Esophagus mucosa (tissue), 1 donor: ENCODE measurements around the gene KRT4. TPM values are rescaled to one million over a fixed set of nuclear protein-coding genes. Genes with fewer than 3 reads are reported as not detected.
A peak's percentile ranks its signal among the peaks of the same experiment; 100 is the strongest.
"Not testable (repeated sequence)": the region's sequence is repeated elsewhere in the genome, so short reads cannot be mapped to it uniquely, and the experiment has no call there.

Experiments used
- ATAC-seq: fragments of 200-7000 bp; cut with Tn5 transposase; one replicate; pipeline ENCODE4 v1.9.1; 2020
- total RNA-seq: library from RNA; stranded (reverse); gene quantifications from one replicate; pipeline ENCODE4 v1.2.4, GENCODE V29; 2023
- donor health status: DM: yes; HTN: yes; CAD: no.

Gene KRT4
- total RNA-seq, 1 donor from 2014 or later = 1,080 TPM

DNA sequence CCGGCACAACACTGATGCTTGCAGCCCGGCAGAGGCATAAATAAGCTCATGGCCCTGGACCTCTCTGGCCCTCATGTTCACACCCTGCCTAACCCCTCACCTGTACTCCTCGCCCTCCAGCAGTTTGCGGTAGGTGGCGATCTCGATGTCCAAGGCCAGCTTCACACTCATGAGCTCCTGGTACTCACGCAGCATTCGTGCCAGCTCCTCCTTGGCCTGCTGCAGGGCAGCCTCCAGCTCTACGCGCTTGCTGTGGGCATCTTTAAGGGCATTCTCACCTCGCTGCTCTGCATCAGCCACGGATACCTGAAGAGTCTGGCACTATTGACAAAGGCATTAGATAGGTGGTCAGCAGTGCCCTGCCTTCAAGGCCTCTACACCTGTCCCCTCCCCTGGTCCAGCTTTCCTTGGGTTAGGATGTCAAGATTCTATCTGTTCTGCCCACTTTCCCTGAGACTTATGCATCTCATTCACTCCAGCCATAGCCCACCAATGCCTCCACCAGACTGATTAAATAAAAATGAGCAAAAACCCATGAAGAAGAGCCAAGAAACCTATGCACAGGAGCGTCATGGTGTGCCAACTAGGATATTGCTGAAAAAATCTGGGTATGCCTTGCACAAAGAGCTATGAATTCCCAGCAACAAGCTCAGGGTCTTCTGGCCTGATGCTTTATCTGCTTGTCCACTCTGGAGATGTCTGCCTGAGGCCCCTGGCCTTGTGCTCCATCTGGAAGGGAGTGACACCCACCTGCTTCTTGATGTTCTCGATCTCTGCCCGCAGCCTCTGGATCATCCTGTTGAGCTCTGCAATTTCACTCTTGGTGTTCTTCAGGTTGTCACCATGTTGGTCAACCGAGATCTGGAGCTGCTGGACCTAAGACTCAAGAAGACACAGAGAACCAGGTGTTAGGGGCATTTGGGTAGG, 6.1 kb downstream of the KRT4 start:
- ATAC-seq = no peak

GRCh38 chr12:52806821-52807543, 6.9 kb downstream of the KRT4 start:
- no peak for ATAC-seq

DNA sequence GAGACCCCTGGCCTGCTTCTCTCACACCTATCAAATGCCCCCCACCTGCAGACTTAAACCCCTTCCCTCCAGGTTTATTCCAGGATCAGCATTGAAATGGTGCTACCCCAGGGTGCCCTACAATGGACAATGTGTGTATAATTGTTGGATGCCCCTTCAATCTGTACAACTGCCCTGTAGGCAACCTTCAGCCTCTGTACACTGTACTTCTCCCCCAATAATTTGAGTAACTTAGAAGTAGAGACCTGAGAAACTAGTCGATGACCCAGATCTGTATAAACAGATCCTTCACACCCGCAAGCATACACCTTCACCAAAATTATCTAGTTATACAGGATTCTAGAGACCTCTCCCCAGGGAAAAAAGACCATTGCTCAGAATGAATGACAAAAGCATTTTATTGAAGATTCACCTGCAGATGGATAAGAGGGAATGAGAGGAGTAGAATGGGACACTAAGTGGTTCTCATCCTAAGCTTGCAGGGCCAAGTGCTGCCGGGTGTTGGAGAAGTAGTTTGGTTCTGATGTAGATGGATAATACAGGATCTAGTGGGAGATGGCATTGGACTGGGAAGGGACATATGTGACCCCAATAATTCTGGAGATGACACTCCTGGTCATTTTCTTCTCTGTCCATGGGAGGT, 7.6 kb downstream of the KRT4 start:
- no peak for ATAC-seq

DNA sequence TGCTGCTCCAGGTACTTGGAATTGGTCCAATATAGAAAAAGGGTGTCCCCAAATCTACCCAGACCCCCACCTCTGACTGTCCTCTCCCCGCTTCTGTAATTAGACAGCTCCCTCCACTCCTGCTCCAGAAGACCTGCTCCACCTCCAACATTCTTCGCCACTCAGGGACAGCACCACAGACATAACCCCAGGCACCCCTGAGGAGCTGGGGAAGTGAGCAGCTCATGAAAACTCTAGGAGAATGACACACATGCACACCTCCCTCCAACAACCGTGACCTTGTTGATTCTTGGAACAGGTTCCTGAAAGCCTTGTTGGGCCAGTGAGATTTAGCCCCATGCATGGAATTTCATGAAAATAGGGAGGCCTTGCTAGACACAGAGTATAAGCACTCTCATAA, 8.2 kb downstream of the KRT4 start:
- ATAC-seq = peak; percentile 60

- peak; percentile 20 for ATAC-seq
Observed at GRCh38 chr12:52805000-52805399, 8.9 kb downstream of the KRT4 start.

DNA sequence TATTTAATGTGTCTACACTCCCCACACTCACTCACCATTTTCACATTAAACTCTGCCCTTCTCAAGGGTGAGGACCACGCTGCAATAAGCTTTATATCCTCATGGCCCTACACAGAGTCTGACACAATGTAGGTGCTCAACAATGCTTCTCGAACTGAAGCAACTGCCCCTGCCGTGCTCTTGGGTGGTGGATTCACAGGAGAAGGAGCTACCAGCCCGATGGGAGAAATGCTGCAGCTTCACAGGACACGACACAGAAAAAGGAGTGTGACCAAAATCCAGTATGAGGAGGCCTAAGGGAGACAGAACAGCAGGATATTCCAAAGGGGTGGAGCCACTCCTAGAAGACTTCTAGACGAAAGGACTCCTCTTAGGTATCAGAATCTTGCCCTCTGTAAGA, 11.5 kb downstream of the KRT4 start:
- no peak for ATAC-seq

- peak; percentile 58 for ATAC-seq
Observed at GRCh38 chr12:52801773-52802172, 12.1 kb downstream of the KRT4 start.

DNA sequence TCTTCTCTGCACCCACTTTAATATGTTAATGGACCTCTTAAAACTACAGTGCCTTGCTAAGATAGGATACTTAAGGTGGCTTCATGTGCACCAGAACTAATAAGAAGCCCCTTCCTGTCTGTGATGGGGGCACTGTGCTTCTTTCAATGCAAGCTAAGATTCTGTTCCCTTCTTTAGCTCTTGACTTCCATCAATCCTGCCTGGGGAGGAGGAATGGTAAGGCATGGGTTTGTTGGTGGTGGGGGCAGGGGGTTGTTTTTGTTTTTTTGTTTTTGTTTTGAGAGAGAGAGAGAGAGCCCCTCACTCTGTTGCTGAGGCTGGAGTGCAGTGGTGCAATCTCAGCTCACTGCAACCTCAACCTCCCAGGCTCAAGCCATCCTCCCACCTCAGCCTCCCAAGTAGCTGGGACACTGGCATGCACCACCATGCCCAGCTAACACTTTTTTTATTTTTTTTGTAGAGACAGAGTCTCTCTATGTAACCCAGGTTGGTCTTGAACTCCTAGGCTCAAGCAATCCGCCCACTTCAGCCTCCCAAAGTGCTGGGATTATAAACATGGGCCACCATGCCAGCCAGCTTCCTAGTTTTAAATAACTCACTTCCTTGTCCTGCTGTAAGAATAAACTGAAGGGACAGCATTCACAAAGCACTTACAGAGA, 13.5 kb downstream of the KRT4 start:
- no peak for ATAC-seq

GRCh38 chr12:52799505-52800211, 14.3 kb downstream of the KRT4 start:
- no peak for ATAC-seq

GRCh38 chr12:52798671-52799504, 15.0 kb downstream of the KRT4 start:
- peak; percentile 69 for ATAC-seq

DNA sequence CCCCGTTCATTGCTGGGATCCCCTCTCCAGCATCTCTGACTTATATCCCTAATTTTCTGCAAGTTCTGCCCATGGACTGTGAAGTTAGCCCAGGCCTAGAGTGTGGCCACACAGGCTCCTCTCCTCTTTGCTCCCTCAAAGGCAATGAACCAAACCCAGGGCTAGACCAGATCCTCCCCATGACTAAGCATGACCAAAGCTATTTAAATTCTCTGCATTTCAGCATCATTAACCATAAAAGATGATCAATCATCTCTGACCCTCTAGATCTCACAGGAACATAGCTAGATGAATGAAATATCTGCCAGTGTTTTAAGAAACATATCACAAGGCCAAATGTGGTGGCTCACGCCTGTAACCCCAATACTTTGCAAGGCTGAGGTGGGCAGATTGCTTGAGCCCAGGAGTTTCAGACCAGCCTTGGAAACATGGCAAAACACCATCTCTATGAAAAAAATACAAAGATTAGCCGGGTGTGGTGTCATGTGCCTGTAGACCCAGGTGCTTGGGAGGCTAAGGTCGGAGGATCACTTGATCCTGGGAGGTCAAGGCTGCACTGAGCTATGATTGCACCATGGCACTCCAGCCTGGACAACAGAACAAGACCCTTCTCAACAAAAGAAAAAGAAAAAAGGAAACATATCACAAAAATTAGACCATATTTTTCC, 15.8 kb downstream of the KRT4 start:
- ATAC-seq = peak; percentile 19

GRCh38 chr12:52797529-52797894, 16.4 kb downstream of the KRT4 start:
- no peak for ATAC-seq

DNA sequence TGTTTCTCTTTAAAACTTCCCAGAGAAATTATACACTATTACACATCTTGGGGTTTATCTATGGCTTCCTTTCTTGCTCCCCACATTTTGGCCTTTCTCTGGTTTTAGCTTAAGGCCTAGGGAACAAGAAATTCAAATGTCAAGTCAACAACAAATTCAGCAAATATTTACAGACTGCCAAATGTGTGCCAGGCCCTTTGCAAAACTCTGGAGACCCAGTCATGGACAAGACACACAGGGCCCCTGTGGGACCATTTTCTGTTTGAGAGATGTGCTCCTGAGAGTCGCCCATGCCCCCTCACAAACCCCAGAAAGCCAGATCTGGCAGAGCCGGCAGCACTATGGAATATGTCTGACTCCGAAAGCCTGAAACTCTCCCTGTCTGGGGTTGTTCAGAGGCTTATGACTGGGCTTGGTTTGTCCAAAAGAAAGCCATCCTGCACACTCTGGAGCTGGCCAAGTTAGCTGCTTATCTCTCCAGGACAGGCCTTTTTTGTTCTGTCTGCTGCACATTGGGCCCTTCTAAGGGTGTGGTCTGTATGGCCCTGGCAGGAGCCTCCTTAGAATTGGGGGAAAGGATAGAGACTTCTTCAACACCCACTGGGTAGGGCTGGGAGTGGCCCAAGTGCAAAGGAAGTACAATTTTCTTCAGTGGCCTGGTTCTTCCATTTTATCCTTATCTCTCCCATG, 16.9 kb downstream of the KRT4 start:
- ATAC-seq = no peak

- no peak for ATAC-seq
Observed at GRCh38 chr12:52796429-52796794, 17.5 kb downstream of the KRT4 start.

DNA sequence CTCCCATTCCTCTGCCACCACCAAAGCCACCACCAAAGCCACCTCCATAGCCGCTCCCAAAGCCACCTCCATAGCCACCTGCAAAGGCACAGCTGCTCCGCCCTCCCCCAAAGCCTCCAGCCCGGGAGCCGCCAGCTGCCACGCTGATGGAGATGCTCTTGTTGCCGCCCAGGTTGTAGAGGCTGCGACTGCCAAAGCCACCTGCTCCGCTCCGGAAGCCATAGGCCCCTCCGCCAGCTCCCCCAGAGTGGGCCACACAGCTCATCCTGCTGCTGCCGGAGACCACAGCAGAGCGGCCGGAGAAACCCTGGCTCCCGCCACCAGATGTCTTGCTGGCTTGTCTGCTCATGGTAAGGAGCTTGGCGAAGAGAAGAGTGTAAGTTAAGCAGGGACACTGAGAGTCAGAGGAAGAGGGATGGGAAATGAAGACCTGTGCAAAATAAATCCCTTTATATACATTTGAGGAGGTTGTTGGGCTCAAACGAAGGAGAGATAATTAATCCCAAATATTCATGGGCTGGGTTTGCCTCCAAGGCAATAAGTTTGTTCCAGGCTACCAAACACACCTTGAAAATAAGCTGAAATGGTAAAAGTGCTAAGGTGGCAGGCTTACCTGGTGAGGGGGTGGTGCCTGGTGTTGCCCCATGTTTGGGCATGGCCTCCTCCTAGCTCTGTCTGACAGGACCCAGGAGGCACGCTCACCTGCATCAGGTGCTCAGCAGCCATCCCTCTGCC, 18.1 kb downstream of the KRT4 start, which contains the start of gene KRT3:
Gene KRT3 (minus strand): TSS at position 424 of the 735 bp plus-strand sequence. CDS start 75 bp downstream, at position 349.
- no peak for ATAC-seq

GRCh38 chr12:52795332-52795674, 18.6 kb downstream of the KRT4 start:
- not testable (repeated sequence) for ATAC-seq

DNA sequence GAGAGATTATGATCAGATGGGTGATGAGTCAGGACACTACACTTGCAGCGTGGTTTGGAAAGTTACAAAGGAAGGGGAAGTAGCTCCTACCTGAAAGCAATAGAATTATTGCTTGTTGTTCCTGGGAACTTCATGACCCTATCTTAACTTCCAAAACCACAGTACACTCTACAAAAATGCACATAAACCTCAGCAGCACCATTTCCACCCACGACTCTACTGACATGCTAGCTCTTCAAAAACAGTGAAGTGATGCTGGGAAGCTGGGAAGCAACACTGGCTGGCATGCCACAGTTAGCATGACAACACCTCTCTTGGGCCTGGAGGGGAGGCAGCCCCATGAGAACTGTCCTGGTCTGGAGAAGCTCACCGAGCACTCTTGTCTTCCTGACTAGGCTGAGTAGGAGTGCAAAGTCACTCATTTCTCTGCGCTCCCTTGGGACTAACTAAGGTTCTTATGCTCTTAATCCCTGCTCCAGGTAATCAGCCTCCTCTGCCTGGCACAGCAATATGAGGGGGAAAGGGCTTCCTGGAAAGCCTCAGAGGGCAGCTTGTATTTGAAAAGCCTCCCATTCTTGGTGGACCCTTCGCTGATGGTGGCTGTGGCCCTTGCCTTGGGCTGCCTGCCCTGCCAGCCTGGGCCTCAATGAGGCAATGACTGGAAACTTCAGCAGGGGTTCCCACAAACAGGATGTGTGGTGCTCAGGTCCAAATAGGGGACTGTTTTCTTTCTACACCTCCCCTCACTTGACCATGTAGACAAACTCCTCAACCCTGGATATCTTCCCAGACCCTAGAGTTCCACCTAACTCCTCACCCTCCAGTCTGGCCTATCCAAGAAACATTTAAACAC, 19.2 kb downstream of the KRT4 start:
- ATAC-seq = no peak
